ENCODE data around the gene SORBS1. TPM values are rescaled to one million over a fixed set of nuclear protein-coding genes. Genes with fewer than 3 reads are reported as not detected.

SORBS1 gene
- total and polyA plus RNA-seq, 12 donors = 140 to 1,253 (median 1,042) TPM

- H3K9me3 ChIP-seq = no peaks in the 10 kb centered on the region
- WGBS, 2 donors = 45 to 51% methylated on average over 8 of the region's 8 CpGs
- H3K4me3 ChIP-seq = no peak overlapping the region
- peaks cover 18 to 99% (median 86%) of the 10 kb centered on the region in 9 donors for H3K4me1 ChIP-seq
- TF ChIP-seq CTCF (IDR thresholded peaks at IDR 0.05) = peak in 4 of 9 donors; percentile 7 to 36 (median 24)
- no peaks in the 10 kb centered on the region for H3K27me3 ChIP-seq
- peak; percentile 58 to 85 (median 80) for ATAC-seq
- intact Hi-C loops (cut with DNase I) = loop anchor here in 1 of 10 donors (5.0 kb wide), 1 partner anchor 39 kb away; no protein-coding TSS in a partner anchor
- peak overlapping the region; percentile 5 to 85 (median 72) for H3K27ac ChIP-seq
- peak; percentile 34 to 56 for DNase-seq
- no peaks in the 10 kb centered on the region for H3K36me3 ChIP-seq
Observed at GRCh38 chr10:95518455-95519452, 42.4 kb downstream of the SORBS1 start.

GRCh38 chr10:95517536-95518454 is 43.4 kb downstream of the SORBS1 start:
- Histone ChIP-seq H3K4me1 (peaks cover 22 to 99% (median 89%) of the 10 kb centered on the region in 9 donors), H3K36me3 (no peaks in the 10 kb centered on the region), H3K9me3 (no peaks in the 10 kb centered on the region), H3K4me3 (no peak overlapping the region), H3K27me3 (no peaks in the 10 kb centered on the region), H3K27ac (peak overlapping the region; percentile 7 to 85 (median 72))
- TF ChIP-seq CTCF (IDR thresholded peaks at IDR 0.05) = no peak
- intact Hi-C loops (cut with DNase I) = loop anchor here in 1 of 10 donors (5.0 kb wide), 1 partner anchor 40 kb away; no protein-coding TSS in a partner anchor
- 28 to 32% methylated on average over 5 of the region's 5 CpGs for WGBS, 2 donors
- no peak for DNase-seq
- peak in 5 of 8 donors; percentile 25 to 71 (median 38) for ATAC-seq

- ATAC-seq = no peak
- WGBS, 2 donors = 77% methylated on average over 7 of the region's 7 CpGs
- Histone ChIP-seq H3K27ac (peak overlapping the region; percentile 7 to 85 (median 72)), H3K9me3 (no peaks in the 10 kb centered on the region), H3K4me3 (no peak overlapping the region), H3K36me3 (no peaks in the 10 kb centered on the region), H3K4me1 (peaks cover 23 to 99% (median 89%) of the 10 kb centered on the region in 9 donors), H3K27me3 (no peaks in the 10 kb centered on the region)
- intact Hi-C loops (cut with DNase I) = loop anchor here in 1 of 10 donors (5.0 kb wide), 1 partner anchor 40 kb away; no protein-coding TSS in a partner anchor
- TF ChIP-seq CTCF (IDR thresholded peaks at IDR 0.05) = no peak
- no peak for DNase-seq
Observed at GRCh38 chr10:95516774-95517373, 44.3 kb downstream of the SORBS1 start.
